Stromal cell of bone marrow (primary cell): ENCODE measurements around the gene SRRM3.
A peak's percentile ranks its signal among the peaks of the same experiment; 100 is the strongest.
"Not testable (repeated sequence)": the region's sequence is repeated elsewhere in the genome, so short reads cannot be mapped to it uniquely, and the experiment has no call there.

Experiments used
- DNase-seq: peaks from one replicate; pipeline ENCODE4 v3.0.0-alpha.2; 2012; ENCODE audit warnings: low read depth

The SRRM3 gene

DNA sequence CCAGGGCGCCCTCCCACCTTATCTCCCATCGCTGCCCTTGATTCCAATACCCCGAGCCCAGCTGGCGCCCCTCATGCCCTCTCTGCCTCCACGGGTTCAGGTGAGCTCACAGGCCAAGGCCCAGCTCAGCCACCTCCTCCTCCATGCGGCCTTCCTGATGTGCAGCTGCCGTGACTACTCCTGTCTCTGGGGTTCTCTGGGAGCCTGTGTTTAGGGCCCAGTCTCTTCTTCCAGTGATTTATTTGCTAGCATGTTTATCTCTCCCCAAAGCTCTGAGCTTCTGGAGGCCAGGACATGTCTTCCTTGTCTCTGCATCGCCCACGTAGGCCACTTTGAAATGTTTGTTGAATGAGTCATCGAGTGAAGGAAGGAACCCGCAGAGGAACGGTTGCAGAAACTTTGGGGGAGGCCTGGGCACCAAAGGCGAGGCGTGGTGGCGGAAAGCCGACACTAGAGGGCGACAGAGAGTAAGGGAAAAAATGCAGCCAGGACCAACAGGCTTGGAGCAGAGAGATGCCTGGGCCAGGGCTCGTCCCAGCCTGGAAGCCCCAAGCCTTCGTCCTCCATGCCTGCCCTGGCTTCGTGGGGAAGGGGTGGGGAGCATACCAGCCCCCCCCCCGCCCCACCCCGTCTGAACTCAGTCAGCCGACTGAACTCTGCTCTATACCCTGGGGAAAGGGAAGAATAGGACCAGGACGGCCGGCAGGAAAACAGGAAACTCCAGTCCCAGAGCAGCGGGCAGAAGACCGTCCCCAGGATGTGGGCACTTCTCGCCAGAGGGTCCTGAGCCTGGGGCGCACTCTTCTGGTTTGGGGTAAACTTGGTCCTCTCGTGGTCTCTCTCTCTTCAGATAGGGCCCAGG is 89.9 kb downstream of the SRRM3 start:
- peak; percentile 93 for DNase-seq

DNA sequence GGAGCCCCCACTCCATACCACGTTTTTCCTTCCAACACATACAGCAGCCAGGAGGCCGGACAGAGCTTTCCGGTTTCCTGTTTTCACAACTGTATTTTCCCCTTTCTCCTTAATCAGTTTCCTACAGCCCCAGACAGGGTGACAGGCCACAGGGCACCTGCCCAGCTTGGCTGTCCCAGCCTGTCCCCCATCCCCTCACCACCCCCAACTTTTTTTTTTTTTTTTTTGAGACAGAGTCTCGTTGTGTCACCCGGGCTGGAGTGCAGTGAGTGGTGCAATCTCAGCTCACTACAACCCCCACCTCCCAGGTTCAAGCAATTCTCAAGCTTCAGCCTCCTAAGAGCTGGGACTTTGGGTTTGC is 90.5 kb downstream of the SRRM3 start:
- no peak for DNase-seq

DNA sequence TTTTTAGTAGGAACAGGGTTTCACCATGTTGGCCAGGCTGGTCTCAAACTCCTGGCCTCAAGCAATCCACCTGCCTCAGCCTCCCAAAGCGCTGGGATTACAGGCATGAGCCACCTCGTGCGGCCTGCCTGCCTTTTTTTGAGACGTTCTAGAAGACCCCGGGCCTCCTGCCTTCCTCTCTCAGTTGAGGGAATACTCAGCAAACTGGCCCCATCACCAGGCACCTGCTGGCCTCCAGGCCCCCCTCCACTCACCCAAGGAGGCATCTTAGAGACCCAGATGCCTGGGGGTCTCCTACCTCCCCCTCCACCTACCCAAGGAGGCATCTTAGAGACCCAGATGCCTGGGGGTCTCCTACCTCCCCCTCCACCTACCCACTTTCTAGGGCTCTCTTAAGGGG is 91.2 kb downstream of the SRRM3 start:
- not testable (repeated sequence) for DNase-seq

DNA sequence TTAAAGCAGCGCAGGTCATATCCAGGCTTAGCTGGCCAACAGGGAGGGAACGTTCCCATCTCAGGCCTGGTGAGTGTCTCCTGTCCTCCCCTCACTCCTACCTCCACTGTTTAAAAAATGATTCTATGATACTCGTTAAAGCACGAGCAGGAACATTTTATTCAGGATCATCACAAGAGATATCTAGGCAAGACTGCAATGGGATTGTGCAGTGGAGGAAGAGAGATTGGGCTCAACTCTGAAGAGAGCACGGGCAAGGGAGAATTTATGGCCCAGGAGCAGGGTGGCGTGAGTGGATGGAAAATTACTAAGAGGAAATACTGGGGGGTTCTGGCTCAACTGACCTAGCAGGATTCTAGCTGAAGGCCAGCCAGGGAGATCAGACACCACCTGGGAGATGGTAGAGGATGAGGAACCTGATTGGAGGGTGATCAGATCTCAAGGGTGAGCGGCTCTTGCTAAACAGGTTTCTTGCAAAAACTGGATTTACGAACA is 91.8 kb downstream of the SRRM3 start:
- no peak for DNase-seq

- peak; percentile 91 for DNase-seq
Measured at GRCh38 chr7:76294344-76295024, 92.8 kb downstream of the SRRM3 start.

DNA sequence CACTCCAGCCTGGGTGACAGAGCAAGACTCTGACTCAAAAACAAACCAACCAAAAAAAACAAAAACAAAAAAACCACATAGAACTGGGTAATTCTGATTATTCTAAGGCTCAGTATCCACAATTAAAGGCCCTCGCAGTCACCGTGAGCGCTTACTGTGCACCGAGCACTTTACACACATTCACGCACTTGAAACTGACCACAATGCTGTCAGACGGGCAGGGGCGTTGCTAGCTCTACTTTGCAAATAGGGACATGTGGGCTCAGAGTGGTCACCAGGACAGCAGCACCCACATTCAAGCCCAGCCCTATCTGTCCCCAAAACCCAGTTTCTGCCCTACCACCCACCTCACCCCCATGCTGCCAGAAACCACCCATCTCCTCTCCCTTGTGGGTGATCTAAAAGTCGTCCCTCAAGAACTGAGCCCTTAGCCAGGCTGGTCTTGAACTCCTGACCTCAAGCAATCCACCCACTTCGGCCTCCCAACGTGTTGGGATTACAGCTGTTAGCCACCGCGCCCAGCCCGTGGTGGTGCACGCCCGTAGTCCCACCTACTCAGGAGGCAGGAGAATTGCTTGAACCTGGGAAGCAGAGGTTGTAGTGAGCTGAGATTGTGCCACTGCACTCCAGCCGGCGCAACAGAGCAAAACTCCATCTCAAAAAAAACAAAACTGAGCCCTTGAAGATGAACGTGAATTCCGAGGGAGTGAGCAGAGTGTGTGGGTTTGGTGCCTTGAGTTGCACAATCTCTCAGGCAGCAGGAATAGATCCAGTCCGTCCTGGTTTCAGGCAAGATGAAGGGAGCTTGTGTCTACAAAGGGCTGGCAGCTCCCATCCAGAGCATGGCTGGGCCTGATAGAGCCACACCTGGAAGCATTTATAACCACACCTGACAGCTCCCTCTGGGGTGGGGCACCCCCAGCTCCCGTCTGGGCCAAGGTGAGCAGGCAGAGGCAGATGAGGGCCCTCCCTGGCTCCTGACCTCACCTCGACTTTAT is 95.3 kb downstream of the SRRM3 start:
- DNase-seq: peak; percentile 90

- DNase-seq: no peak
Measured at GRCh38 chr7:76300166-76300731, 98.6 kb downstream of the SRRM3 start.

DNA sequence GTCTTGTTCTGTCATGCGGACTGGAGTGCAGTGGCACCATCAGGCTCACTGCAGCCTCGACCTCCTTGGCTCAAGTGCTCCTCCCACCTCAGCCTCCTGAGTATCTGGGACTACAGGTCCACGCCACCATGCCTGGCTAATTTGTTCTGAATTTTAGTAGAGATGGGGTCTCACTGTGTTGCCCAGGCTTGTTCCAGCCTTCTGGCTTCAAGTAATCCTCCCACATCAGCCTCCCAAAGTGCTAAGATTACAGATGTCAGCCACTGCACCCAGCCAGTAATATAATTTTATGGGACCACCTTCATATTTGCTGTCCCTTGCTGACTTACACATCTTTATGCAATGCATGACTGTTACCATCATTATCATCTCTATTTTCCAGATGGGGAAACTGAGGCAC is 99.3 kb downstream of the SRRM3 start:
- no peak for DNase-seq

DNA sequence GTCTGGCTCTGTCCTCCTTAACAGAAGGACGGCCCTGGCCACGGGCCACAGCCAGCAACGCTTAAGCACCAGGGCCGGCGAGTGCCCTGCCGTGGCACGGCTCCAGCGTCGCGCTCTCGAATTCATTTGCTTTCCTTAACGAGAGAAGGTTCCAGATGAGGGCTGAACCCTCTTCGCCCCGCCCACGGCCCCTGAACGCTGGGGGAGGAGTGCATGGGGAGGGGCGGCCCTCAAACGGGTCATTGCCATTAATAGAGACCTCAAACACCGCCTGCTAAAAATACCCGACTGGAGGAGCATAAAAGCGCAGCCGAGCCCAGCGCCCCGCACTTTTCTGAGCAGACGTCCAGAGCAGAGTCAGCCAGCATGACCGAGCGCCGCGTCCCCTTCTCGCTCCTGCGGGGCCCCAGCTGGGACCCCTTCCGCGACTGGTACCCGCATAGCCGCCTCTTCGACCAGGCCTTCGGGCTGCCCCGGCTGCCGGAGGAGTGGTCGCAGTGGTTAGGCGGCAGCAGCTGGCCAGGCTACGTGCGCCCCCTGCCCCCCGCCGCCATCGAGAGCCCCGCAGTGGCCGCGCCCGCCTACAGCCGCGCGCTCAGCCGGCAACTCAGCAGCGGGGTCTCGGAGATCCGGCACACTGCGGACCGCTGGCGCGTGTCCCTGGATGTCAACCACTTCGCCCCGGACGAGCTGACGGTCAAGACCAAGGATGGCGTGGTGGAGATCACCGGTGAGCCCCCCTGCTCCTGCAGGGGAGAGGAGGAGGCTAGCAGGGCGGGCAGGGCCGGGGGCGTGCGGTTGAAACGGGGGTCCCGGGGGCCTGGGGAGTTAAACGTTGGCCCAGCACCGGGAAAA is 100.9 kb downstream of the SRRM3 start, which contains the start of gene HSPB1:
HSPB1 (plus strand) TSS at position 327 of the 855 bp plus-strand sequence; CDS start at position 367, 40 bp downstream.
- peak; percentile 77 for DNase-seq

DNA sequence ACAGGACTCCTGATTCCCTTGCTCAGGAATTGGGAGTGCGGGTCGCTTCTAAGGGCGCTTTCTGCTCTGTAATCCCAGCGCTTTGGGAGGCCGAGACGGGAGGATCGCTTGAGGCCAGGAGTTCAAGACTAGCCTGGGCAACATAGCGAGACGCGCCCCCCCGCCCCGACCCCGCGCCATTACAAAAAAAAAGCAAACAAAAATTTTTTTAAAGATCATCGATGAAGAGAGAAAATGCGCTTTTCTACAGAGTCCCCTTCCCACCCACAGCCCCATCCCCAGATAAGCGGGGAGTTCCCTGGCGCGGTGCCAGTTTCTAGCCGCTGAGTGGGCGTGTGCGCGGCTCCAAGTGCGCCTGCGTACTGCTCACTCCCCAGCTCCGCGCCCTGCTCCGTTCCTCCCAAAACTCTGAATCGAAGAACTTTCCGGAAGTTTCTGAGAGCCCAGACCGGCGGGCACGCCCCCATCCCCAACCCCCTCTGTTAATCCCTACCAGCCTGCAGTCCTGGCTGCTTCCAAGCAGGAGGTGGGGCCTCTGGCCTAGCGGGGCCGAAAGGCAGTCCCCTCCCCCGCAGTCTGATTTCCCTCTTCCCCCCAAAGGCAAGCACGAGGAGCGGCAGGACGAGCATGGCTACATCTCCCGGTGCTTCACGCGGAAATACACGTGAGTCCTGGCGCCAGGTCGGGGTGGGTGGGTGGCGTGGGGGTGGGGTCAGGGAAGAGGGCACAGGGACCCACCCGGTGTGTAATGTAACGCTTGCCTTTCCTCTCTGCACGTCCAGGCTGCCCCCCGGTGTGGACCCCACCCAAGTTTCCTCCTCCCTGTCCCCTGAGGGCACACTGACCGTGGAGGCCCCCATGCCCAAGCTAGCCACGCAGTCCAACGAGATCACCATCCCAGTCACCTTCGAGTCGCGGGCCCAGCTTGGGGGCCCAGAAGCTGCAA is 101.8 kb downstream of the SRRM3 start:
- DNase-seq: peak; percentile 86

- DNase-seq: no peak
Measured at GRCh38 chr7:76304888-76305375, 103.2 kb downstream of the SRRM3 start.

- DNase-seq: not testable (repeated sequence)
Measured at GRCh38 chr7:76308874-76309273, 107.2 kb downstream of the SRRM3 start.

GRCh38 chr7:76309341-76310101 is 107.8 kb downstream of the SRRM3 start:
- not testable (repeated sequence) for DNase-seq

- no peak for DNase-seq
Measured at GRCh38 chr7:76310102-76310957, 108.6 kb downstream of the SRRM3 start.

- not testable (repeated sequence) for DNase-seq
Measured at GRCh38 chr7:76311838-76312237, 110.1 kb downstream of the SRRM3 start.

DNA sequence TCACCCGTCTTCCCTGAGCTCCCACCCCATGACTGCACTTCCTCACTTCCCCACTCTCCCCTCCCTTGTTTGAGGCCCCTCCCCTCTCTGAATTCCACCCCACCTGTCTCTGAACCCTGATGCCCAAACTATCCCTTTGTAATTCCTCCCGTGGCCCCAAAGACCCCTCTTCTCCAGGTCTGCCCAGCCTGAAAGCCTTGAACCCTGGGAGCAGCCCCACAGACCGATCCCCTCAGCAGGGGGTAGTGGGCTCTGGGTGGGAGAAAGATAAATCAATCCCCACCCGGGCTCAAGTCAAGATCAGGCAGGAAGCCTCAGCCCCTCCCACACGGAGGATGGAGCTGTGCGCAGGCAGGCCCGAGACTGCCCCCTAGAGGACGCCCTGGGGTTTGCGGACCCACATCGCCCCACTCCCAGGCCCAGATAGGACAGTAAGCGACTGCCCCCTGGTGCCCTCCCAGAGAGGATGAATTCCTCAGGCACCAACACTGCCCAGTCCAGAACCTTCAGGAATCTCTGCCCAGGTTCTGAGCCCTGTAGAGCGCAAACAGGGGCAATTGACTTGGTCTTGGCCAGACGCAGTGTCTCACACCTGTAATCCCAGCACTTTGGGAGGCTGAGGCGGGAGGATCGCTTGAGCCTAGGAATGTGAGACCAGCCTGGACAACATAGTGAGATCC is 112.5 kb downstream of the SRRM3 start:
- DNase-seq: peak; percentile 78

GRCh38 chr7:76314740-76315139 is 113.0 kb downstream of the SRRM3 start:
- DNase-seq: not testable (repeated sequence)
